HepG2 (cell line): ENCODE measurements around the gene CAT. TPM values are rescaled to one million over a fixed set of nuclear protein-coding genes. Genes with fewer than 3 reads are reported as not detected.

Source experiments
- DBP ChIP-seq: sonication (generic); formaldehyde crosslinking; IDR thresholded peaks from 2 replicates; pipeline ENCODE4 v1.4.0; 2020; ENCODE audit warnings: missing genetic modification reagents; ENCODE audit errors: not compliant biosample characterization
- FOXO4 ChIP-seq: sonication (generic); formaldehyde crosslinking; conservative IDR thresholded peaks from 2 replicates; pipeline ENCODE4 v1.8.1; 2023; ENCODE audit warnings: missing genetic modification reagents
- HOMEZ ChIP-seq: IDR thresholded peaks from 2 replicates; pipeline ENCODE4 v1.6.1; 2016; ENCODE audit warnings: low read depth
- KMT2B ChIP-seq: IDR thresholded peaks from 2 replicates; pipeline ENCODE4 v1.6.1; 2016; ENCODE audit warnings: missing genetic modification reagents, missing compliant biosample characterization
- MAFG ChIP-seq: sonication (generic); formaldehyde crosslinking; IDR thresholded peaks from 2 replicates; pipeline ENCODE4 v1.5.1; 2020; ENCODE audit warnings: mild to moderate bottlenecking, missing genetic modification reagents
- MTA3 ChIP-seq: sonication (generic); formaldehyde crosslinking; IDR thresholded peaks from 2 replicates; pipeline ENCODE4 v1.4.0; 2020; ENCODE audit warnings: missing genetic modification reagents
- NCOA2 ChIP-seq: sonication (generic); formaldehyde crosslinking; IDR thresholded peaks from 2 replicates; pipeline ENCODE4 v1.8.0; 2022; ENCODE audit warnings: inconsistent platforms
- PPARG ChIP-seq: conservative IDR thresholded peaks from 2 replicates; pipeline ENCODE4 v1.6.1; 2016; ENCODE audit warnings: missing biosample characterization, missing genetic modification reagents
- RBFOX2 ChIP-seq: fragments of 200-400 bp; formaldehyde crosslinking; IDR thresholded peaks from 2 replicates; pipeline ENCODE4 v1.6.1; 2017; ENCODE audit warnings: low read depth, mild to moderate bottlenecking, low read length
- TCF12 ChIP-seq, 2 experiments: fragments of 450-650 bp in 1 of 2; sonication (generic) in 1 of 2; formaldehyde crosslinking in 1 of 2; IDR thresholded peaks; 2 replicates each; pipeline versions ENCODE4 v1.6.1 to v1.8.0; 2017 to 2022; ENCODE audit warnings: antibody characterized with exemption in 1 of 2, mild to moderate bottlenecking in 1 of 2, missing genetic modification reagents in 1 of 2, moderate library complexity in 1 of 2
- TEAD3 ChIP-seq: optimal IDR thresholded peaks from 2 replicates; pipeline ENCODE3; 2016; ENCODE audit warnings: borderline replicate concordance
- ZBTB14 ChIP-seq: sonication (generic); formaldehyde crosslinking; IDR thresholded peaks from 2 replicates; pipeline ENCODE4 v1.4.0; 2020; ENCODE audit warnings: missing genetic modification reagents
- ZFP62 ChIP-seq: sonication (generic); formaldehyde crosslinking; IDR thresholded peaks from 2 replicates; pipeline ENCODE4 v1.4.0; 2020; ENCODE audit warnings: missing genetic modification reagents
- ZMYM4 ChIP-seq: sonication (generic); formaldehyde crosslinking; IDR thresholded peaks from 2 replicates; pipeline ENCODE4 v1.8.1; 2023; ENCODE audit warnings: mild to moderate bottlenecking, missing genetic modification reagents
- ZNF160 ChIP-seq: sonication (generic); formaldehyde crosslinking; IDR thresholded peaks from 2 replicates; pipeline ENCODE4 v1.8.0; 2022; ENCODE audit warnings: mild to moderate bottlenecking, inconsistent platforms, missing genetic modification reagents
- ZNF407 ChIP-seq: sonication (generic); formaldehyde crosslinking; IDR thresholded peaks from one replicate; pipeline ENCODE4 v1.5.1; 2020; ENCODE audit warnings: mild to moderate bottlenecking, missing genetic modification reagents; ENCODE audit errors: not compliant biosample characterization
- ZNF446 ChIP-seq: sonication (generic); formaldehyde crosslinking; IDR thresholded peaks from 2 replicates; pipeline ENCODE4 v1.5.0; 2020; ENCODE audit warnings: mild to moderate bottlenecking, missing genetic modification reagents
- ZNF720 ChIP-seq: sonication (generic); formaldehyde crosslinking; IDR thresholded peaks from 2 replicates; pipeline ENCODE4 v1.4.0; 2020; ENCODE audit warnings: missing genetic modification reagents
- polyA plus RNA-seq, 8 experiments: library from polyadenylated mRNA; depleted of rRNA in 3 of 8; stranded (reverse) in 7 of 8; unstranded in 1 of 8; fragments of >200 nt; fragmentation: Illumina TruSeq in 4 of 8; extraction: Trizol in 4 of 8; gene quantifications; 2 replicates each; pipeline versions ENCODE4 v1.2.1 to v1.2.3, GENCODE V29; 2011 to 2016; ENCODE audit warnings: low read depth in 4 of 8, missing spikeins in 1 of 8, mixed read lengths in 1 of 8; ENCODE audit not compliant: insufficient read depth in 1 of 8
- total RNA-seq, 5 experiments: library from RNA; depleted of rRNA; stranded (reverse); fragments of >200 nt; fragmentation: Illumina TruSeq; extraction: Trizol; gene quantifications; 2 replicates each; pipeline ENCODE4 v1.2.3, GENCODE V29; 2016; ENCODE audit warnings: low read depth in 1 of 5

The CAT gene
- total and polyA plus RNA-seq, 2 of the 13 experiments (the other 11 are each of a cell fraction or from before 2014, with no cell fraction given) = 107 to 136 TPM

- TF ChIP-seq NCOA2 (CRISPR knock-in tag) = peak; percentile 38; the same call in 1 of the 2 replicates
- TF ChIP-seq FOXO4 (CRISPR knock-in tag) = no peak
- TF ChIP-seq PPARG (CRISPR knock-in tag) = peak; percentile 49; the same call in 1 of the 2 replicates
- no peak for TF ChIP-seq ZFP62
- TF ChIP-seq ZNF720 (CRISPR knock-in tag) = no peak
- peak; percentile 49 for TF ChIP-seq ZMYM4 (CRISPR knock-in tag)
- no peak for TF ChIP-seq ZNF446 (CRISPR knock-in tag)
- TF ChIP-seq KMT2B (CRISPR knock-in tag) = no peak
- no peak for TF ChIP-seq ZBTB14 (CRISPR knock-in tag)
- no peak for TF ChIP-seq MAFG (CRISPR knock-in tag)
- TF ChIP-seq ZNF160 (CRISPR knock-in tag) = no peak
- no peak for TF ChIP-seq TCF12 (IDR thresholded peaks at IDR 0.05)
- no peak for TF ChIP-seq TCF12 (CRISPR knock-in tag; IDR thresholded peaks at IDR 0.05)
- TF ChIP-seq HOMEZ = no peak
- peak; percentile 28 for TF ChIP-seq TEAD3 (CRISPR knock-in tag)
- TF ChIP-seq RBFOX2 = no peak
- no peak for TF ChIP-seq ZNF407 (CRISPR knock-in tag)
- TF ChIP-seq DBP = no peak
- no peak for TF ChIP-seq MTA3 (CRISPR knock-in tag)
Observed at GRCh38 chr11:34433899-34434298, 4.8 kb upstream of the CAT start (continued).
